ENCODE measurements around the gene RHOBTB3.

- TF ChIP-seq, protein P1, sequence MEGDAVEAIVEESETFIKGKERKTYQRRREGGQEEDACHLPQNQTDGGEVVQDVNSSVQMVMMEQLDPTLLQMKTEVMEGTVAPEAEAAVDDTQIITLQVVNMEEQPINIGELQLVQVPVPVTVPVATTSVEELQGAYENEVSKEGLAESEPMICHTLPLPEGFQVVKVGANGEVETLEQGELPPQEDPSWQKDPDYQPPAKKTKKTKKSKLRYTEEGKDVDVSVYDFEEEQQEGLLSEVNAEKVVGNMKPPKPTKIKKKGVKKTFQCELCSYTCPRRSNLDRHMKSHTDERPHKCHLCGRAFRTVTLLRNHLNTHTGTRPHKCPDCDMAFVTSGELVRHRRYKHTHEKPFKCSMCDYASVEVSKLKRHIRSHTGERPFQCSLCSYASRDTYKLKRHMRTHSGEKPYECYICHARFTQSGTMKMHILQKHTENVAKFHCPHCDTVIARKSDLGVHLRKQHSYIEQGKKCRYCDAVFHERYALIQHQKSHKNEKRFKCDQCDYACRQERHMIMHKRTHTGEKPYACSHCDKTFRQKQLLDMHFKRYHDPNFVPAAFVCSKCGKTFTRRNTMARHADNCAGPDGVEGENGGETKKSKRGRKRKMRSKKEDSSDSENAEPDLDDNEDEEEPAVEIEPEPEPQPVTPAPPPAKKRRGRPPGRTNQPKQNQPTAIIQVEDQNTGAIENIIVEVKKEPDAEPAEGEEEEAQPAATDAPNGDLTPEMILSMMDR (IDR thresholded peaks at IDR 0.05; ENCODE audit: extremely low read depth in 1 of 2, insufficient read depth in 1 of 2, low read depth in 1 of 2, low read length in 2 of 2), result no peak
- no peak for TF ChIP-seq POLR2AphosphoS5 (IDR thresholded peaks at IDR 0.05; ENCODE audit: insufficient read depth, low read depth, low read length)
- TF ChIP-seq JUN (IDR thresholded peaks at IDR 0.05; ENCODE audit: borderline replicate concordance, insufficient read depth, insufficient read length, low read depth), result no peak
- TF ChIP-seq EZH2 (IDR thresholded peaks at IDR 0.05; ENCODE audit: borderline replicate concordance, low read depth, low read length, severe bottlenecking), result no peak
- no peak for TF ChIP-seq MAX (IDR thresholded peaks at IDR 0.05; ENCODE audit: insufficient read depth, insufficient read length)
- TF ChIP-seq FOS (IDR thresholded peaks at IDR 0.05; ENCODE audit: borderline replicate concordance, insufficient read depth, low read length), result no peak
- TF ChIP-seq MYC (IDR thresholded peaks at IDR 0.05; ENCODE audit: low read depth, low read length), result no peak
- TF ChIP-seq POLR2A (IDR thresholded peaks at IDR 0.05; ENCODE audit: low read depth, low read length), result no peak
These were observed 55.8 kb downstream of the RHOBTB3 start for GRCh38 chr5:95786821-95787418.

All from endothelial cell of umbilical vein (primary cell).